SK-N-MC (cell line): ENCODE data around the gene SPOP.

Source experiments
- EZH2 ChIP-seq: fragments of 200-600 bp; sonication (generic); IDR thresholded peaks from one replicate; pipeline ENCODE4 v1.6.1; 2017; ENCODE audit warnings: antibody characterized with exemption
- POLR2AphosphoS5 ChIP-seq: IDR thresholded peaks from 2 replicates; pipeline ENCODE4 v1.6.1; 2012; ENCODE audit warnings: mild to moderate bottlenecking, low read depth, low read length, borderline replicate concordance

DNA sequence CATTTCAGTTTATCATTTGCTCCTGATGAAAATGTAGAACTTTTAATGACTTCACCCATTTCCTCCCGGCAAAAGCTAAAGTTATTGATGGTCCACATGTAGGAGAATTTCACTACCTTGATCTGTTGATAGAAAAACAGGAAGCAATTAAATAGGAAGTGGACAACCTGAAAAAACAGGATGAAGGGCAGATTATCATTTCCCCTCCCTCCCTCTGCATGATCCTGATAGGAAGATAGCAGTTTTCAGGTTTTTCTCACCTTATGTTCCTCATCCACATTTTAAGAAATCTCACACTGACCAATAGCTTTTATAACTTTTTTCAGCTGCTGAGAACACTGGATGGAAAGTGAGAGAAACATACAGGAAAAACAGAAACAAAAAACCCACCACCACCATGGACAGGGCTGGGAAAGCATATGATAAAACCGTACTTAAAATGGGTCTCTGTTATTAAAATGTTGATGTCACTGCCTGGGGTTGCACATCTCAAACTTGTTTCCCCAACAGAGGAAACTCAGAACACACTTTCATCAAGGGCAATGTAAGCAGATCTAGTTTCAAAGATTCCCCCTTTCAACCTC lies 55.9 kb downstream of the SPOP start:
- TF ChIP-seq EZH2 (no peak), POLR2AphosphoS5 (no peak)
